ENCODE results near the gene KIF2C. TPM values are rescaled to one million over a fixed set of nuclear protein-coding genes. Genes with fewer than 3 reads are reported as not detected.

The KIF2C gene
- total and polyA plus RNA-seq, 2 donors (not counting 1 experiment from before 2014, with no cell fraction given) = 0.25 to 0.69 TPM

- Histone ChIP-seq H2AFZ (ENCODE audit: insufficient read depth, low read depth, low read length, poor library complexity, severe bottlenecking) (no peak overlapping the region), H3K4me2 (replicated peaks; ENCODE audit: low read depth, low read length, poor library complexity, severe bottlenecking) (no peak overlapping the region), H4K20me1 (ENCODE audit: control insufficient read depth, insufficient read depth, low read length, poor library complexity, severe bottlenecking) (no peaks in the 10 kb centered on the region), H3K4me1 (ENCODE audit: control insufficient read depth in 2 of 2, insufficient read depth in 2 of 2, low read length in 2 of 2) (peaks cover 51 to 67% of the 10 kb centered on the region in 2 donors), H3K9me3 (ENCODE audit: control extremely low read depth in 1 of 3, control insufficient read depth in 2 of 3, insufficient read depth in 1 of 3, low read length in 2 of 3) (peaks cover 0 to 3% (median 0%) of the 10 kb centered on the region in 3 donors), H3K79me2 (ENCODE audit: control insufficient read depth, insufficient read depth, low read length) (peaks cover 5% of the 10 kb centered on the region), H3K27me3 (replicated peaks in 1 of 4; ENCODE audit: control extremely low read depth in 1 of 4, control insufficient read depth in 3 of 4, insufficient read depth in 4 of 4, low read length in 3 of 4) (no peaks in the 10 kb centered on the region), H3K36me3 (replicated peaks in 1 of 2; ENCODE audit: control extremely low read depth in 1 of 2, control insufficient read depth in 1 of 2, extremely low read depth in 1 of 2, insufficient read depth in 2 of 2, low read length in 1 of 2) (peaks cover 0 to 21% of the 10 kb centered on the region in 2 experiments), H3K4me3 (ENCODE audit: control extremely low read depth in 1 of 5, extremely low read depth in 1 of 5, insufficient read depth in 1 of 5, low read depth in 2 of 5, low read length in 4 of 5) (no peak overlapping the region), H3K9ac (ENCODE audit: low read length) (no peak overlapping the region), H3K27ac (ENCODE audit: low read length in 2 of 2) (peak overlapping the region; percentile 91 to 95)
- ChIA-PET POLR2A (interaction anchor here (4.3 kb wide), 1 partner anchor 13 kb away, joined by 59 read pairs; no protein-coding TSS in a partner anchor), CTCF (interaction anchor here (1.1 to 1.7 kb wide), 2 partner anchors 13 to 77 kb away, joined by 3 to 7 read pairs; no protein-coding TSS in a partner anchor)
- H3K4me3 Mint-ChIP-seq = no peak overlapping the region
- 99% methylated on average over 67 of the region's 70 CpGs for WGBS (ENCODE audit: insufficient coverage)
- DNase-seq (no peak), ATAC-seq (ENCODE audit: low read depth) (no peak)
- no peaks in the 10 kb centered on the region for H3K9me3 Mint-ChIP-seq (ENCODE audit: insufficient read depth)
- H3K27ac Mint-ChIP-seq = peak overlapping the region; percentile 99
- H3K27me3 Mint-ChIP-seq = no peaks in the 10 kb centered on the region
- H3K4me1 Mint-ChIP-seq = peaks cover 65% of the 10 kb centered on the region
- intact Hi-C loops (cut with micrococcal nuclease) = no loop called here
- no peak for TF ChIP-seq CTCF (IDR thresholded peaks at IDR 0.05)
- no peak for TF ChIP-seq EZH2 (IDR thresholded peaks at IDR 0.05; ENCODE audit: borderline replicate concordance, insufficient read depth, low read depth, low read length, poor library complexity, severe bottlenecking)
Observed at GRCh38 chr1:44806025-44806703, 66.5 kb downstream of the KIF2C start.

All from B cell (primary cell).